ENCODE data around the gene RPS2. TPM values are rescaled to one million over a fixed set of nuclear protein-coding genes. Genes with fewer than 3 reads are reported as not detected.

RPS2 gene
- total RNA-seq, 2 experiments from 2014 or later, result 2,461 to 3,120 TPM

- DNase-seq (ENCODE audit: low spot score), result no peak
- Histone ChIP-seq H3K79me2 (ENCODE audit: insufficient read depth, low read depth, low read length) (no peaks in the 10 kb centered on the region), H4K20me1 (ENCODE audit: insufficient read depth, low read length) (no peaks in the 10 kb centered on the region), H3K9me3 (ENCODE audit: low read length) (no peaks in the 10 kb centered on the region), H3K4me3 (ENCODE audit: low read depth, low read length, poor library complexity, severe bottlenecking) (no peak overlapping the region), H3K27ac (ENCODE audit: low read depth, low read length, poor library complexity, severe bottlenecking) (no peak overlapping the region), H3K4me1 (ENCODE audit: insufficient read depth, low read length, poor library complexity, severe bottlenecking) (peaks cover 18% of the 10 kb centered on the region), H2AFZ (ENCODE audit: low read length) (no peak overlapping the region), H3K4me2 (ENCODE audit: low read length) (no peak overlapping the region), H3K36me3 (ENCODE audit: insufficient read depth, low read length) (no peaks in the 10 kb centered on the region), H3K9me2 (ENCODE audit: insufficient read depth, low read length) (no peaks in the 10 kb centered on the region)
- no peak for TF ChIP-seq EZH2phosphoT487 (IDR thresholded peaks at IDR 0.05; ENCODE audit: borderline replicate concordance, low read depth, low read length)
- TF ChIP-seq CTCF (conservative IDR thresholded peaks at IDR 0.05; ENCODE audit: low read length), result no peak
- BruUV-seq (replicated peaks), result no TSS peak
- intact Hi-C loops (cut with micrococcal nuclease; ENCODE audit: unreplicated experiment), result no loop called here
- CTCF ChIA-PET (ENCODE audit: unreplicated experiment), result no interaction called here
- POLR2A ChIA-PET, result interaction anchor here (0.5 kb wide), 2 partner anchors 9 to 17 kb away, joined by 3 read pairs; no protein-coding TSS in a partner anchor
These were observed 25.7 kb downstream of the RPS2 start for GRCh38 chr16:1938910-1939309.

GRCh38 chr16:1938316-1938715, 26.3 kb downstream of the RPS2 start:
- H3K36me3 ChIP-seq (ENCODE audit: insufficient read depth, low read length), result no peaks in the 10 kb centered on the region
- no peak overlapping the region for H3K27ac ChIP-seq (ENCODE audit: low read depth, low read length, poor library complexity, severe bottlenecking)
- H3K4me3 ChIP-seq (ENCODE audit: low read depth, low read length, poor library complexity, severe bottlenecking), result no peak overlapping the region
- H3K9me3 ChIP-seq (ENCODE audit: low read length), result no peaks in the 10 kb centered on the region
- no peak overlapping the region for H2AFZ ChIP-seq (ENCODE audit: low read length)
- intact Hi-C loops (cut with micrococcal nuclease; ENCODE audit: unreplicated experiment), result no loop called here
- BruUV-seq (replicated peaks), result TSS peak; percentile 62
- peaks cover 13% of the 10 kb centered on the region for H3K4me1 ChIP-seq (ENCODE audit: insufficient read depth, low read length, poor library complexity, severe bottlenecking)
- POLR2A ChIA-PET, result interaction anchor here (0.5 kb wide), 2 partner anchors 10 to 18 kb away, joined by 3 read pairs; no protein-coding TSS in a partner anchor
- no peak for DNase-seq (ENCODE audit: low spot score)
- H3K79me2 ChIP-seq (ENCODE audit: insufficient read depth, low read depth, low read length), result no peaks in the 10 kb centered on the region
- H3K4me2 ChIP-seq (ENCODE audit: low read length), result no peak overlapping the region
- no peaks in the 10 kb centered on the region for H4K20me1 ChIP-seq (ENCODE audit: insufficient read depth, low read length)
- CTCF ChIA-PET (ENCODE audit: unreplicated experiment), result no interaction called here
- TF ChIP-seq CTCF (conservative IDR thresholded peaks at IDR 0.05; ENCODE audit: low read length) (no peak), EZH2phosphoT487 (IDR thresholded peaks at IDR 0.05; ENCODE audit: borderline replicate concordance, low read depth, low read length) (no peak)
- H3K9me2 ChIP-seq (ENCODE audit: insufficient read depth, low read length), result no peaks in the 10 kb centered on the region

GRCh38 chr16:1936945-1937479, 27.6 kb downstream of the RPS2 start:
- POLR2A ChIA-PET, result no interaction called here
- no peaks in the 10 kb centered on the region for H3K9me2 ChIP-seq (ENCODE audit: insufficient read depth, low read length)
- no peaks in the 10 kb centered on the region for H3K9me3 ChIP-seq (ENCODE audit: low read length)
- H3K79me2 ChIP-seq (ENCODE audit: insufficient read depth, low read depth, low read length), result no peaks in the 10 kb centered on the region
- H3K4me2 ChIP-seq (ENCODE audit: low read length), result no peak overlapping the region
- H2AFZ ChIP-seq (ENCODE audit: low read length), result no peak overlapping the region
- intact Hi-C loops (cut with micrococcal nuclease; ENCODE audit: unreplicated experiment), result no loop called here
- H4K20me1 ChIP-seq (ENCODE audit: insufficient read depth, low read length), result no peaks in the 10 kb centered on the region
- H3K4me3 ChIP-seq (ENCODE audit: low read depth, low read length, poor library complexity, severe bottlenecking), result no peak overlapping the region
- no TSS peak for BruUV-seq (replicated peaks)
- H3K27ac ChIP-seq (ENCODE audit: low read depth, low read length, poor library complexity, severe bottlenecking), result no peak overlapping the region
- TF ChIP-seq CTCF (conservative IDR thresholded peaks at IDR 0.05; ENCODE audit: low read length), result no peak
- TF ChIP-seq EZH2phosphoT487 (IDR thresholded peaks at IDR 0.05; ENCODE audit: borderline replicate concordance, low read depth, low read length), result no peak
- DNase-seq (ENCODE audit: low spot score), result no peak
- CTCF ChIA-PET (ENCODE audit: unreplicated experiment), result no interaction called here
- peaks cover 6% of the 10 kb centered on the region for H3K4me1 ChIP-seq (ENCODE audit: insufficient read depth, low read length, poor library complexity, severe bottlenecking)
- H3K36me3 ChIP-seq (ENCODE audit: insufficient read depth, low read length), result no peaks in the 10 kb centered on the region

Measured in OCI-LY7 (cell line).